IMR-90 (cell line): ENCODE measurements around the gene TSPEAR. TPM values are rescaled to one million over a fixed set of nuclear protein-coding genes. Genes with fewer than 3 reads are reported as not detected.

Source experiments
- ATAC-seq: fragments of 200-7000 bp; cut with Tn5 transposase; 2 replicates; pipeline ENCODE4 v1.9.1; 2020; ENCODE audit warnings: low read depth, mild to moderate bottlenecking, moderate library complexity
- BruUV-seq: library from RNA; stranded (reverse); fragments of 400-500 nt; replicated peaks from 2 replicates; lab custom pipeline; 2021; lab: Mats Ljungman, UMichigan
- CTCF ChIA-PET: fragments of 300-600 bp; formaldehyde crosslinking; extraction: SDS; loops from one replicate; lab custom pipeline; 2021; ENCODE audit warnings: antibody characterized with exemption; lab: Yijun Ruan, JAX
- POLR2A ChIA-PET: fragments of 300-600 bp; sonication (Branson Sonifier 250); formaldehyde crosslinking; loops from one replicate; lab custom pipeline; 2022; ENCODE audit warnings: antibody characterized with exemption; ENCODE audit not compliant: unreplicated experiment; lab: Charles Lee
- DNase-seq: peaks from one replicate; pipeline ENCODE4 v3.0.0; 2013
- H2AFZ ChIP-seq: replicated peaks from 2 replicates; pipeline ENCODE3; 2013; ENCODE audit warnings: low read length, mild to moderate bottlenecking; ENCODE audit not compliant: poor library complexity
- H2AK5ac ChIP-seq: 2 replicates; pipeline ENCODE4 v1.6.1; 2013; ENCODE audit warnings: low read depth, low read length, inconsistent platforms
- H2AK9ac ChIP-seq: replicated peaks from 2 replicates; pipeline ENCODE3; 2013; ENCODE audit warnings: mild to moderate bottlenecking, low read depth, low read length, moderate library complexity; ENCODE audit not compliant: poor library complexity
- H2BK120ac ChIP-seq: 2 replicates; pipeline ENCODE4 v1.6.1; 2013; ENCODE audit warnings: low read depth, low read length, inconsistent platforms
- H2BK15ac ChIP-seq: 3 replicates; pipeline ENCODE4 v1.6.1; 2013; ENCODE audit warnings: low read depth, low read length, inconsistent platforms
- H2BK20ac ChIP-seq: 2 replicates; pipeline ENCODE4 v1.6.1; 2013; ENCODE audit warnings: low read depth, mild to moderate bottlenecking, inconsistent platforms, low read length, moderate library complexity
- H2BK5ac ChIP-seq: 2 replicates; pipeline ENCODE4 v1.6.1; 2013; ENCODE audit warnings: mild to moderate bottlenecking, low read depth, low read length, inconsistent platforms; ENCODE audit not compliant: poor library complexity, severe bottlenecking
- H3K14ac ChIP-seq: replicated peaks from 2 replicates; pipeline ENCODE4 v1.6.1; 2013; ENCODE audit warnings: low read depth, low read length, inconsistent platforms
- H3K18ac ChIP-seq: 2 replicates; pipeline ENCODE4 v1.6.1; 2013; ENCODE audit warnings: low read depth, low read length, control low read depth
- H3K23ac ChIP-seq: 2 replicates; pipeline ENCODE4 v1.6.1; 2013; ENCODE audit warnings: low read depth, low read length, inconsistent platforms
- H3K27ac ChIP-seq: 2 replicates; pipeline ENCODE4 v1.5.1; 2013; ENCODE audit warnings: mild to moderate bottlenecking, control low read depth, low read length; ENCODE audit not compliant: insufficient read depth
- H3K27me3 ChIP-seq: 2 replicates; pipeline ENCODE4 v1.6.1; 2013; ENCODE audit warnings: low read length; ENCODE audit not compliant: control insufficient read depth, insufficient read depth
- H3K36me3 ChIP-seq: 2 replicates; pipeline ENCODE4 v1.6.1; 2013; ENCODE audit warnings: low read length, mixed read lengths; ENCODE audit not compliant: control insufficient read depth, insufficient read depth
- H3K4ac ChIP-seq: 2 replicates; pipeline ENCODE4 v1.6.1; 2013; ENCODE audit warnings: low read depth, low read length, inconsistent platforms
- H3K4me1 ChIP-seq: 2 replicates; pipeline ENCODE4 v1.6.1; 2013; ENCODE audit warnings: low read length, mixed read lengths; ENCODE audit not compliant: control insufficient read depth, insufficient read depth
- H3K4me2 ChIP-seq: 2 replicates; pipeline ENCODE4 v1.6.1; 2013; ENCODE audit warnings: low read depth, mild to moderate bottlenecking, control low read depth, low read length, moderate library complexity
- H3K4me3 ChIP-seq: 2 replicates; pipeline ENCODE4 v1.5.1; 2013; ENCODE audit warnings: low read depth, mild to moderate bottlenecking, control low read depth, low read length, moderate library complexity; ENCODE audit not compliant: insufficient read depth
- H3K56ac ChIP-seq: 2 replicates; pipeline ENCODE4 v1.6.1; 2013; ENCODE audit warnings: low read length, inconsistent platforms; ENCODE audit not compliant: insufficient read depth; ENCODE audit errors: extremely low read depth
- H3K79me1 ChIP-seq, 2 experiments: 2 replicates each; pipeline ENCODE4 v1.6.1; 2013; ENCODE audit warnings: low read length in 2 of 2, inconsistent platforms in 1 of 2, low read depth in 1 of 2
- H3K9ac ChIP-seq: 2 replicates; pipeline ENCODE4 v1.6.1; 2013; ENCODE audit warnings: low read depth, low read length, control low read depth
- H3K9me1 ChIP-seq: 2 replicates; pipeline ENCODE4 v1.6.1; 2013; ENCODE audit warnings: low read length, inconsistent platforms; ENCODE audit not compliant: insufficient read depth
- H3K9me3 ChIP-seq: 2 replicates; pipeline ENCODE4 v1.6.1; 2013; ENCODE audit warnings: low read length; ENCODE audit not compliant: control insufficient read depth, insufficient read depth
- H4K20me1 ChIP-seq: 2 replicates; pipeline ENCODE4 v1.6.1; 2013; ENCODE audit warnings: low read length, inconsistent platforms; ENCODE audit not compliant: insufficient read depth
- H4K5ac ChIP-seq: 2 replicates; pipeline ENCODE4 v1.6.1; 2013; ENCODE audit warnings: mild to moderate bottlenecking, low read depth, low read length, control low read depth
- H4K8ac ChIP-seq, 2 experiments: 2 replicates each; pipeline ENCODE4 v1.6.1; 2013; ENCODE audit warnings: low read depth in 2 of 2, low read length in 2 of 2, control low read depth in 1 of 2, inconsistent platforms in 1 of 2
- H4K91ac ChIP-seq: 2 replicates; pipeline ENCODE4 v1.6.1; 2013; ENCODE audit warnings: low read depth, low read length, inconsistent platforms; ENCODE audit not compliant: insufficient read depth
- CEBPB ChIP-seq: IDR thresholded peaks from 2 replicates; pipeline ENCODE4 v1.6.1; 2012; ENCODE audit warnings: low read depth, low read length, improper control_type of control experiment
- CHD1 ChIP-seq: IDR thresholded peaks from 2 replicates; pipeline ENCODE4 v1.6.1; 2012; ENCODE audit warnings: low read depth, low read length, improper control_type of control experiment
- FOS ChIP-seq: fragments of 150-350 bp; IDR thresholded peaks from 2 replicates; pipeline ENCODE4 v1.6.1; 2016; ENCODE audit warnings: low read depth, low read length
- MAFK ChIP-seq: IDR thresholded peaks from 2 replicates; pipeline ENCODE4 v1.6.1; 2012; ENCODE audit warnings: low read depth, low read length, improper control_type of control experiment
- MAZ ChIP-seq: IDR thresholded peaks from 2 replicates; pipeline ENCODE4 v1.6.1; 2012; ENCODE audit warnings: low read depth, mild to moderate bottlenecking, low read length, improper control_type of control experiment, moderate library complexity, borderline replicate concordance
- MXI1 ChIP-seq: IDR thresholded peaks from 2 replicates; pipeline ENCODE4 v1.6.1; 2012; ENCODE audit warnings: low read depth, mild to moderate bottlenecking, low read length, moderate library complexity, borderline replicate concordance
- NFE2L2 ChIP-seq: fragments of 150-350 bp; IDR thresholded peaks from 2 replicates; pipeline ENCODE4 v1.6.1; 2016; ENCODE audit warnings: low read depth, mild to moderate bottlenecking, low read length
- POLR2A ChIP-seq: IDR thresholded peaks from 2 replicates; pipeline ENCODE4 v1.6.1; 2012; ENCODE audit warnings: mild to moderate bottlenecking, low read depth, low read length
- RAD21 ChIP-seq: IDR thresholded peaks from 2 replicates; pipeline ENCODE4 v1.6.1; 2012; ENCODE audit warnings: low read length, improper control_type of control experiment
- RCOR1 ChIP-seq: IDR thresholded peaks from 2 replicates; pipeline ENCODE4 v1.6.1; 2012; ENCODE audit warnings: mild to moderate bottlenecking, low read length, improper control_type of control experiment; ENCODE audit not compliant: insufficient replicate concordance
- RFX5 ChIP-seq: IDR thresholded peaks from 2 replicates; pipeline ENCODE4 v1.8.0; 2012; ENCODE audit warnings: low read depth, mild to moderate bottlenecking, low read length, moderate library complexity
- SMC3 ChIP-seq: fragments of 150-350 bp; IDR thresholded peaks from 2 replicates; pipeline ENCODE4 v1.6.1; 2016; ENCODE audit warnings: low read depth, mild to moderate bottlenecking, antibody characterized with exemption, low read length, moderate library complexity
- WGBS, 2 experiments: methylation state at CpG; one replicate each; pipeline versions ENCODE4 v1.1.5 to v1.1.7; 2013; ENCODE audit warnings: missing lambda C conversion rate in 2 of 2; ENCODE audit not compliant: insufficient read length in 1 of 2; ENCODE audit errors: extremely low coverage in 2 of 2; 5-methylcytosine and 5-hydroxymethylcytosine counted together
- dilution Hi-C: fragments of 300-500 bp; cut with HindIII; formaldehyde crosslinking; loops from one replicate; pipeline ENCODE4 v1.14.3; 2018; ENCODE audit warnings: low sequenced_read_pairs; ENCODE audit not compliant: unreplicated experiment
- in situ Hi-C: fragments of 300-500 bp; cut with MboI; formaldehyde crosslinking; loops from 3 replicates; pipeline ENCODE4 v1.14.3; 2019; ENCODE audit warnings: low sequenced_read_pairs, inconsistent platforms, mixed read lengths
- intact Hi-C: fragments of 100-400 bp; cut with micrococcal nuclease; formaldehyde crosslinking; loops from 2 replicates; pipeline ENCODE4 v1.10.0; 2022
- polyA plus RNA-seq, 3 experiments: library from polyadenylated mRNA; depleted of rRNA; stranded (reverse); fragments of >200 nt; gene quantifications; 2 replicates each; pipeline ENCODE4 v1.2.3, GENCODE V29; 2012; ENCODE audit warnings: low replicate concordance in 1 of 3
- total RNA-seq: library from RNA; depleted of rRNA; stranded (reverse); fragments of >200 nt; gene quantifications from 2 replicates; pipeline ENCODE4 v1.2.3, GENCODE V29; 2012
- TF ChIP-seq, protein P1 (sequence below): conservative IDR thresholded peaks from 2 replicates; pipeline ENCODE4 v1.5.1; 2012; ENCODE audit warnings: mild to moderate bottlenecking, low read depth, low read length, improper control_type of control experiment
- TF ChIP-seq, protein P2 (sequence below): fragments of 150-350 bp; IDR thresholded peaks from 2 replicates; pipeline ENCODE4 v1.6.1; 2017; ENCODE audit warnings: mild to moderate bottlenecking, antibody characterized with exemption, low read length, low read depth
- TF ChIP-seq, protein P3 (sequence below): fragments of 150-350 bp; IDR thresholded peaks from 2 replicates; pipeline ENCODE4 v1.6.1; 2016; ENCODE audit warnings: low read depth, mild to moderate bottlenecking, low read length, moderate library complexity, borderline replicate concordance

TSPEAR gene
- total and polyA plus RNA-seq, 2 of the 4 experiments (the other 2 are of a cell fraction) = not detected

DNA sequence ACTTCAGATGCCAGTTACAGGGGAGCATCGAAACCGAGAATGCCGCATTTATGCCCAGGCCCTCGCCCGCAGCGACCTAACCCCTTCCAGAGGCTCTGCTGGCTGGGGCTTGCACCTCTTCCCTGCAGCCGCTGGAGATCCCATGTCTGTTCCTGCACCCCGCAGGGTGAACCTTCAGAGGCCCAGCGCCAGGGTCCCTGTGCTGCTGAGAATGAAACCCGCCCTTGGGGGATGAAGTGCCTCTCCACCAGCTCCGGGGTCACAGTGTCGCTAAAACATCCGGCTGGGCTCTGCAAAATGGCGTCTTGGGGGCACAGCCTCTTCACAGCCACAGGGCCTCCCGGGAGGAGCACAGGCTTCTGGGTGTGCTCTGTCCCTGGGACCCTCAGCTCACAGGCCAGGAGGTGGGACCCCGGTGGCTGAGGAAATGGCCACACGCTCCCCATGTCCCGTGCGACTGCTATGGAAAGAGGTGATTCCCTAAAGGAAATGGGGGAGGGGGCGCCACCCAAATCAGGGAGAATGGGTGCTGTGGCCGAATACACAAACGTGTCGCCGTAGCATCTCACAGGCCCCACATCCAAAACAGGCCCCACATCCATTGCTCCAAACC, 39.9 kb upstream of the TSPEAR start:
- dilution Hi-C loops (no loop called here), in situ Hi-C loops (no loop called here), intact Hi-C loops (no loop called here)
- H3K27me3 ChIP-seq = peaks cover 36% of the 10 kb centered on the region
- POLR2A ChIA-PET = no interaction called here
- H2BK15ac ChIP-seq = no peak overlapping the region
- no peak overlapping the region for H2AFZ ChIP-seq
- H2BK5ac ChIP-seq = no peak overlapping the region
- H3K27ac ChIP-seq = no peak overlapping the region
- no peaks in the 10 kb centered on the region for H3K79me1 ChIP-seq
- no peak overlapping the region for H3K18ac ChIP-seq
- peaks cover 3% of the 10 kb centered on the region; the same call in 1 of the 2 replicates for H3K9me3 ChIP-seq
- BruUV-seq = no TSS peak
- H3K4me3 ChIP-seq = no peak overlapping the region
- no peak overlapping the region for H3K23ac ChIP-seq
- no peak overlapping the region for H3K4me2 ChIP-seq
- H3K9ac ChIP-seq = no peak overlapping the region
- no peak overlapping the region for H2AK5ac ChIP-seq
- no peak overlapping the region for H4K5ac ChIP-seq
- DNase-seq (no peak), ATAC-seq (no peak)
- H4K20me1 ChIP-seq = no peaks in the 10 kb centered on the region
- no peak overlapping the region for H2BK20ac ChIP-seq
- 47% methylated on average over 13 of the region's 24 CpGs; no CpG with 5 or more reads in 1 of the 2 experiments for WGBS, 2 experiments
- no peak overlapping the region for H3K4ac ChIP-seq
- H3K56ac ChIP-seq = no peak overlapping the region
- no peak overlapping the region for H2AK9ac ChIP-seq
- CTCF ChIA-PET = no interaction called here
- TF ChIP-seq, protein P1, sequence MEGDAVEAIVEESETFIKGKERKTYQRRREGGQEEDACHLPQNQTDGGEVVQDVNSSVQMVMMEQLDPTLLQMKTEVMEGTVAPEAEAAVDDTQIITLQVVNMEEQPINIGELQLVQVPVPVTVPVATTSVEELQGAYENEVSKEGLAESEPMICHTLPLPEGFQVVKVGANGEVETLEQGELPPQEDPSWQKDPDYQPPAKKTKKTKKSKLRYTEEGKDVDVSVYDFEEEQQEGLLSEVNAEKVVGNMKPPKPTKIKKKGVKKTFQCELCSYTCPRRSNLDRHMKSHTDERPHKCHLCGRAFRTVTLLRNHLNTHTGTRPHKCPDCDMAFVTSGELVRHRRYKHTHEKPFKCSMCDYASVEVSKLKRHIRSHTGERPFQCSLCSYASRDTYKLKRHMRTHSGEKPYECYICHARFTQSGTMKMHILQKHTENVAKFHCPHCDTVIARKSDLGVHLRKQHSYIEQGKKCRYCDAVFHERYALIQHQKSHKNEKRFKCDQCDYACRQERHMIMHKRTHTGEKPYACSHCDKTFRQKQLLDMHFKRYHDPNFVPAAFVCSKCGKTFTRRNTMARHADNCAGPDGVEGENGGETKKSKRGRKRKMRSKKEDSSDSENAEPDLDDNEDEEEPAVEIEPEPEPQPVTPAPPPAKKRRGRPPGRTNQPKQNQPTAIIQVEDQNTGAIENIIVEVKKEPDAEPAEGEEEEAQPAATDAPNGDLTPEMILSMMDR = no peak
- TF ChIP-seq RAD21 = no peak
- TF ChIP-seq MXI1 = no peak
- no peak for TF ChIP-seq POLR2A
- no peak for TF ChIP-seq NFE2L2
- TF ChIP-seq CHD1 = no peak
- no peak for TF ChIP-seq CEBPB
- TF ChIP-seq, protein P2, sequence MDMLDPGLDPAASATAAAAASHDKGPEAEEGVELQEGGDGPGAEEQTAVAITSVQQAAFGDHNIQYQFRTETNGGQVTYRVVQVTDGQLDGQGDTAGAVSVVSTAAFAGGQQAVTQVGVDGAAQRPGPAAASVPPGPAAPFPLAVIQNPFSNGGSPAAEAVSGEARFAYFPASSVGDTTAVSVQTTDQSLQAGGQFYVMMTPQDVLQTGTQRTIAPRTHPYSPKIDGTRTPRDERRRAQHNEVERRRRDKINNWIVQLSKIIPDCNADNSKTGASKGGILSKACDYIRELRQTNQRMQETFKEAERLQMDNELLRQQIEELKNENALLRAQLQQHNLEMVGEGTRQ = no peak
- no peak for TF ChIP-seq RCOR1
- TF ChIP-seq RFX5 = no peak
- no peak for TF ChIP-seq MAZ
- TF ChIP-seq, protein P3, sequence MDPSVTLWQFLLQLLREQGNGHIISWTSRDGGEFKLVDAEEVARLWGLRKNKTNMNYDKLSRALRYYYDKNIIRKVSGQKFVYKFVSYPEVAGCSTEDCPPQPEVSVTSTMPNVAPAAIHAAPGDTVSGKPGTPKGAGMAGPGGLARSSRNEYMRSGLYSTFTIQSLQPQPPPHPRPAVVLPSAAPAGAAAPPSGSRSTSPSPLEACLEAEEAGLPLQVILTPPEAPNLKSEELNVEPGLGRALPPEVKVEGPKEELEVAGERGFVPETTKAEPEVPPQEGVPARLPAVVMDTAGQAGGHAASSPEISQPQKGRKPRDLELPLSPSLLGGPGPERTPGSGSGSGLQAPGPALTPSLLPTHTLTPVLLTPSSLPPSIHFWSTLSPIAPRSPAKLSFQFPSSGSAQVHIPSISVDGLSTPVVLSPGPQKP = no peak
- TF ChIP-seq MAFK = no peak
- no peak for TF ChIP-seq FOS
- no peak for TF ChIP-seq SMC3
- no peak overlapping the region for H2BK120ac ChIP-seq
- no peak overlapping the region for H4K8ac ChIP-seq
- H4K91ac ChIP-seq = no peak overlapping the region
- H3K9me1 ChIP-seq = peaks cover 2% of the 10 kb centered on the region; the same call in 1 of the 2 replicates
- H3K14ac ChIP-seq = no peak overlapping the region
- no peaks in the 10 kb centered on the region for H3K36me3 ChIP-seq
- no peaks in the 10 kb centered on the region for H3K4me1 ChIP-seq
